Islet precursor cell (in vitro differentiated cells): ENCODE measurements around the gene FLNA.

Experiments
- DNase-seq: peaks from one replicate; pipeline ENCODE4 v3.0.0-alpha.2; 2018

Gene FLNA

GRCh38 chrX:154372612-154373022, 1.8 kb downstream of the FLNA start:
- DNase-seq: no peak

- DNase-seq: no peak
These were observed 2.6 kb downstream of the FLNA start for GRCh38 chrX:154371789-154372300.

GRCh38 chrX:154371017-154371788, 3.2 kb downstream of the FLNA start:
- peak; percentile 95 for DNase-seq

GRCh38 chrX:154370300-154371016, 4.0 kb downstream of the FLNA start:
- DNase-seq: no peak

- DNase-seq: peak; percentile 96
These were observed 4.8 kb downstream of the FLNA start for GRCh38 chrX:154369449-154370299.

GRCh38 chrX:154368630-154369448, 5.6 kb downstream of the FLNA start:
- DNase-seq: peak; percentile 91

GRCh38 chrX:154367474-154368308, 6.7 kb downstream of the FLNA start:
- no peak for DNase-seq

GRCh38 chrX:154366666-154367055, 7.8 kb downstream of the FLNA start:
- no peak for DNase-seq

GRCh38 chrX:154365997-154366665, 8.3 kb downstream of the FLNA start:
- DNase-seq: no peak

- DNase-seq: no peak
These were observed 9.3 kb downstream of the FLNA start for GRCh38 chrX:154365052-154365600.

- no peak for DNase-seq
These were observed 10.6 kb downstream of the FLNA start for GRCh38 chrX:154363706-154364439.

GRCh38 chrX:154362085-154362742, 12.2 kb downstream of the FLNA start:
- DNase-seq: no peak

GRCh38 chrX:154360155-154360713, 14.2 kb downstream of the FLNA start:
- no peak for DNase-seq

- no peak for DNase-seq
These were observed 14.9 kb downstream of the FLNA start for GRCh38 chrX:154359362-154360154.

GRCh38 chrX:154358829-154359228, 15.6 kb downstream of the FLNA start:
- DNase-seq: no peak

- no peak for DNase-seq
These were observed 16.4 kb downstream of the FLNA start for GRCh38 chrX:154358011-154358410.

- DNase-seq: no peak
These were observed 17.2 kb downstream of the FLNA start for GRCh38 chrX:154357205-154357604.

- no peak for DNase-seq
These were observed 17.8 kb downstream of the FLNA start for GRCh38 chrX:154356596-154356995.
